RWPE1 (cell line): ENCODE measurements around the gene BCDIN3D.

Source experiments
- CTCF ChIA-PET: fragments of 350-600 bp; sonication (Branson Sonifier 250); formaldehyde crosslinking; extraction: SDS; loops from one replicate; lab custom pipeline; 2021; lab: Yijun Ruan, JAX
- POLR2A ChIA-PET: fragments of 400-600 bp; formaldehyde crosslinking; extraction: SDS; loops from one replicate; lab custom pipeline; 2020; ENCODE audit warnings: antibody characterized with exemption; ENCODE audit not compliant: low non-redundant PET; lab: Yijun Ruan, JAX
- DNase-seq: peaks from one replicate; pipeline ENCODE4 v3.0.0; 2012; ENCODE audit warnings: low spot score
- H3K27ac ChIP-seq: fragments of 450-650 bp; 2 replicates; pipeline ENCODE4 v1.5.1; 2017
- TF ChIP-seq, protein P1 (sequence below): fragments of 450-650 bp; conservative IDR thresholded peaks from 2 replicates; pipeline ENCODE4 v1.5.1; 2017; ENCODE audit warnings: low read depth, mild to moderate bottlenecking

BCDIN3D gene, protein sequence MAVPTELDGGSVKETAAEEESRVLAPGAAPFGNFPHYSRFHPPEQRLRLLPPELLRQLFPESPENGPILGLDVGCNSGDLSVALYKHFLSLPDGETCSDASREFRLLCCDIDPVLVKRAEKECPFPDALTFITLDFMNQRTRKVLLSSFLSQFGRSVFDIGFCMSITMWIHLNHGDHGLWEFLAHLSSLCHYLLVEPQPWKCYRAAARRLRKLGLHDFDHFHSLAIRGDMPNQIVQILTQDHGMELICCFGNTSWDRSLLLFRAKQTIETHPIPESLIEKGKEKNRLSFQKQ

DNA sequence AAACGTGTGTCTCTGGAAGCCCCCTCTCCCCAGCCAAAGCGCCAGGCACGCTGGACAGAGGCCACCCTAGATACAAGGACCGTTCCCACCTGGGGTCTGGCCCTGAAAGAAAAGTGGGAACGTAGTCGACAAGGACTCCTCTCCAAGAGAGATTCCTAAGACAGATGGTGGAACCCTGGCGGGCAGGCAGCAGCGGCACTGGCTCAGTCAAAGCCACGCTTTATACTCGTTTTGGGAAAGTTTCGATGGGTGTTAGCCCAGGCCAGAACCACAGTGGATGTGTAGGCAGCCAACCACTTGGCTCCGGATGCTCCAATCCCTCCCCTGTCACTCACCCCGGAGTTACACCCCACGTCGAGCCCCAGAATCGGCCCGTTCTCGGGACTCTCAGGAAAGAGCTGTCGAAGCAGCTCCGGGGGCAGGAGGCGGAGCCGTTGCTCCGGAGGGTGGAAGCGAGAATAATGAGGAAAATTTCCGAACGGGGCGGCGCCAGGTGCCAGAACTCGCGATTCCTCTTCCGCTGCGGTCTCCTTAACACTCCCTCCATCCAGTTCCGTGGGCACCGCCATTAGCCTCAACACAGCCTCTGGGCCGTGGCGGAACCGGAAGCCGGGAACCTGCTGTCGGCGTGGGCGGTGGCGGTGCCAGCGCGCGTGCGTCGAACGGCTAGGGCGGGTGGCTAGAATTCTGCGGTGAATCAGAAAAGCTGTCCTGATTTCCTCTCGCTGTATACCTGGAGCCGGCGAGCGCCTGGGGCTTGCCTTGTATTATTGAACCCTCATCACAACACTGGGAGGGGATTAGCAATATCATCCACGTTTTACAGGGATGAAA is at the start of gene BCDIN3D:
BCDIN3D (minus strand) TSS at position 588 of the 834 bp plus-strand sequence; CDS start at position 569, 19 bp downstream.
- CTCF ChIA-PET = interaction anchor here (0.6 to 1.0 kb wide), 2 partner anchors 79 to 126 kb away, joined by 3 read pairs; no protein-coding TSS in a partner anchor
- H3K27ac ChIP-seq = peak within 1 kb of the TSS; percentile 97
- DNase-seq = peak; percentile 89
- TF ChIP-seq, protein P1, sequence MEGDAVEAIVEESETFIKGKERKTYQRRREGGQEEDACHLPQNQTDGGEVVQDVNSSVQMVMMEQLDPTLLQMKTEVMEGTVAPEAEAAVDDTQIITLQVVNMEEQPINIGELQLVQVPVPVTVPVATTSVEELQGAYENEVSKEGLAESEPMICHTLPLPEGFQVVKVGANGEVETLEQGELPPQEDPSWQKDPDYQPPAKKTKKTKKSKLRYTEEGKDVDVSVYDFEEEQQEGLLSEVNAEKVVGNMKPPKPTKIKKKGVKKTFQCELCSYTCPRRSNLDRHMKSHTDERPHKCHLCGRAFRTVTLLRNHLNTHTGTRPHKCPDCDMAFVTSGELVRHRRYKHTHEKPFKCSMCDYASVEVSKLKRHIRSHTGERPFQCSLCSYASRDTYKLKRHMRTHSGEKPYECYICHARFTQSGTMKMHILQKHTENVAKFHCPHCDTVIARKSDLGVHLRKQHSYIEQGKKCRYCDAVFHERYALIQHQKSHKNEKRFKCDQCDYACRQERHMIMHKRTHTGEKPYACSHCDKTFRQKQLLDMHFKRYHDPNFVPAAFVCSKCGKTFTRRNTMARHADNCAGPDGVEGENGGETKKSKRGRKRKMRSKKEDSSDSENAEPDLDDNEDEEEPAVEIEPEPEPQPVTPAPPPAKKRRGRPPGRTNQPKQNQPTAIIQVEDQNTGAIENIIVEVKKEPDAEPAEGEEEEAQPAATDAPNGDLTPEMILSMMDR = no peak
- POLR2A ChIA-PET = interaction anchor here (0.5 to 1.0 kb wide), 4 partner anchors 47 to 374 kb away, joined by 3 to 4 read pairs (median 4); no protein-coding TSS in a partner anchor

DNA sequence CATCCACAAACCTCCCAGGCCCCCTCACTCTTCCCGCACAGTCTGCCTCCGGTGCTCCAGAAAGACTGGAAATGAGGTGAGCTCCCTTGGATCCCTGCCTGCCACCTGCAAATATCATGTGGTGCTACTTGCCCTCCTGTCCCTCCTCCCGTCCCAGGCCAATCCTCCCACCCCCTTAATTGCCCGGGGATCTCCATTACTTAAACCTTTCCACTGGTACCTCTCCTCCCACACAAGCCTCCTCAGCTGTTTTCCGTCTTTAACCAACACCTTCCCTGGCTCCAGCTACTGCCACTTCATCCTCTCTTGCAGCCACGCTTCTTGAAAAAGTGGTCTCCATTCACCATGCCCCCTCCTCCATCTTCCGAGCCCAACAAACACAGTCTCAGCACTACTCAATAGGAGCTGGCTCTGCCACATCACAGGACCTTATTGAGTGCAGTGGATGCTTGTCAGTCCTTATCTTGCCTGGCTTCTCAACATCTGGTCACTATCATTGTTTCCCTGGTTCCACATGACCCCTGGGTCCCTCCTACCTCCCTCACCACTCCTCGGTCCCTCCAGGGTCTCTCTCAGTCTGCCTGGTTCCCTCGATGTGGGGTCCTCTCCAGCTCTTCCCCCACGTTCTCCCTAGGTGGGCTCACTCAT is 49.3 kb upstream of the BCDIN3D start:
- TF ChIP-seq, protein P1 = no peak
- POLR2A ChIA-PET = interaction anchor here (0.5 kb wide), 1 partner anchor 138 kb away, joined by 4 read pairs; no protein-coding TSS in a partner anchor
- no peak for DNase-seq
- H3K27ac ChIP-seq = no peak overlapping the region
- CTCF ChIA-PET = interaction anchor here (0.5 kb wide), 1 partner anchor 915 kb away, joined by 3 read pairs; no protein-coding TSS in a partner anchor

DNA sequence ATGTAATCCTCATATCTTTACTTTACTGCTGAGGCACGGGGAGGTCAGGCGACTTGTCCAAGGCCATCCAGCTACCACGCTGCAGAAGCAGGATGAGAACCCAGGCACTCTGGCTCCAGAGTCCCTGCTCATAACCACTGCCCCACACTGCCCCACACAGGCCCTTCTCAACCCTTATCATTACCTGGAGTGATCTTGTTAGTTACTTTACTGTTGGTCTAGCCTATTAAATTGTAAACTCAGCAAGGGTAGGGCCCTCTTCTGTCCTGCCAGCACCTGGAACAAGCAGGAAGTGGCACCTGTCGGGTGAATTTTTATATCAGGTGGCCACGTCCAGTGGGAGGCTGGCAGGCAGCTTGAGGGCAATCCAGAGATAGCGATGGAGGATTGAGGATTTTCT is 48.6 kb upstream of the BCDIN3D start:
- ChIA-PET CTCF (no interaction called here), POLR2A (no interaction called here)

DNA sequence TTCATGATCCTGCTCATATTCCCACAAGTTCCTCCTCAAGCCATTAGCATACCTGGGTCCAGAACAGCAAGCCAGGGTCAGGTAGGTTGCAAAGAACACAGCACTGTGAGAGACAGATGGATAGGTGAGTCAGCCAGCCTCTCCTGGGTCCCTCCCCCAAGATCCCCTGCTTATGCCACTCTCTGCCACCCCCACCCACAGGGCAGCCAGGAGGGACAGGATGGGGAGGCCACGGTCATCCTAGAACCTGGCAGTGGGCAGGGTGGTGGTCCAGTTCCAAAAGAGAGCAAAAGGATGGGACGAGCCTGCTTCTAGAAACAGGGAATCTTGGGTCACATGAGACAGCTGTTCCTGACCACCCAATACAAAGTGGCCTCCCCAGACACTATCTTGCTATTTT is 48.1 kb upstream of the BCDIN3D start:
- H3K27ac ChIP-seq = no peak overlapping the region
- ChIA-PET POLR2A (no interaction called here), CTCF (no interaction called here)
- DNase-seq = no peak
- TF ChIP-seq, protein P1 = no peak

More for the DNA sequence above, 48.6 kb upstream of the BCDIN3D start:
- DNase-seq = no peak
- TF ChIP-seq, protein P1 = no peak
- H3K27ac ChIP-seq = no peak overlapping the region

DNA sequence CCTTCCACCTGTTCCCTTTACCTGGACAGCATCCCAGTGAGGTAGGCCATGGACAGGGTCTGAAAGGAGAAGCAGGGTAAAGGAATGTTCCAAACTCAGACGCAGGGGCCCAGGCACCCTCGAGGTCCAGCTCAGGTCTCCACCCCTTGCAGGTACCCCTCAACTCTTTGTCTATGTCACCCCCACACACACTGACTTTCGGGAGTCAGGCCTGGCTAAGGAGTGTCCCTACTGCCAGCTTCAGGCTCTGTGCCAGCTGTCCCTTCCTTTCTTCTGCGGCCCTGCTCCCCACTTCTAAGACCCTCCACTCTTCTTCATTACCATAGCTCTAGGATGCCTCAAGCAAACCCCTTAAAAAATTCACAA is 47.2 kb upstream of the BCDIN3D start:
- no peak overlapping the region for H3K27ac ChIP-seq
- TF ChIP-seq, protein P1 = no peak
- CTCF ChIA-PET = no interaction called here
- POLR2A ChIA-PET = no interaction called here
- no peak for DNase-seq
